IMR-90 (cell line): ENCODE results near the gene PPAN. TPM values are rescaled to one million over a fixed set of nuclear protein-coding genes. Genes with fewer than 3 reads are reported as not detected.

Experiments used
- ATAC-seq: fragments of 200-7000 bp; cut with Tn5 transposase; 2 replicates; pipeline ENCODE4 v1.9.1; 2020; ENCODE audit warnings: low read depth, mild to moderate bottlenecking, moderate library complexity
- BruUV-seq: library from RNA; stranded (reverse); fragments of 400-500 nt; replicated peaks from 2 replicates; lab custom pipeline; 2021; lab: Mats Ljungman, UMichigan
- CTCF ChIA-PET: fragments of 300-600 bp; formaldehyde crosslinking; extraction: SDS; loops from one replicate; lab custom pipeline; 2021; ENCODE audit warnings: antibody characterized with exemption; lab: Yijun Ruan, JAX
- POLR2A ChIA-PET: fragments of 300-600 bp; sonication (Branson Sonifier 250); formaldehyde crosslinking; loops from one replicate; lab custom pipeline; 2022; ENCODE audit warnings: antibody characterized with exemption; ENCODE audit not compliant: unreplicated experiment; lab: Charles Lee
- DNase-seq: peaks from one replicate; pipeline ENCODE4 v3.0.0; 2013
- H2AFZ ChIP-seq: replicated peaks from 2 replicates; pipeline ENCODE3; 2013; ENCODE audit warnings: low read length, mild to moderate bottlenecking; ENCODE audit not compliant: poor library complexity
- H2AK5ac ChIP-seq: 2 replicates; pipeline ENCODE4 v1.6.1; 2013; ENCODE audit warnings: low read depth, low read length, inconsistent platforms
- H2AK9ac ChIP-seq: replicated peaks from 2 replicates; pipeline ENCODE3; 2013; ENCODE audit warnings: mild to moderate bottlenecking, low read depth, low read length, moderate library complexity; ENCODE audit not compliant: poor library complexity
- H2BK120ac ChIP-seq: 2 replicates; pipeline ENCODE4 v1.6.1; 2013; ENCODE audit warnings: low read depth, low read length, inconsistent platforms
- H2BK15ac ChIP-seq: 3 replicates; pipeline ENCODE4 v1.6.1; 2013; ENCODE audit warnings: low read depth, low read length, inconsistent platforms
- H2BK20ac ChIP-seq: 2 replicates; pipeline ENCODE4 v1.6.1; 2013; ENCODE audit warnings: low read depth, mild to moderate bottlenecking, inconsistent platforms, low read length, moderate library complexity
- H2BK5ac ChIP-seq: 2 replicates; pipeline ENCODE4 v1.6.1; 2013; ENCODE audit warnings: mild to moderate bottlenecking, low read depth, low read length, inconsistent platforms; ENCODE audit not compliant: poor library complexity, severe bottlenecking
- H3K14ac ChIP-seq: replicated peaks from 2 replicates; pipeline ENCODE4 v1.6.1; 2013; ENCODE audit warnings: low read depth, low read length, inconsistent platforms
- H3K18ac ChIP-seq: 2 replicates; pipeline ENCODE4 v1.6.1; 2013; ENCODE audit warnings: low read depth, low read length, control low read depth
- H3K23ac ChIP-seq: 2 replicates; pipeline ENCODE4 v1.6.1; 2013; ENCODE audit warnings: low read depth, low read length, inconsistent platforms
- H3K27ac ChIP-seq: 2 replicates; pipeline ENCODE4 v1.5.1; 2013; ENCODE audit warnings: mild to moderate bottlenecking, control low read depth, low read length; ENCODE audit not compliant: insufficient read depth
- H3K27me3 ChIP-seq: 2 replicates; pipeline ENCODE4 v1.6.1; 2013; ENCODE audit warnings: low read length; ENCODE audit not compliant: control insufficient read depth, insufficient read depth
- H3K36me3 ChIP-seq: 2 replicates; pipeline ENCODE4 v1.6.1; 2013; ENCODE audit warnings: low read length, mixed read lengths; ENCODE audit not compliant: control insufficient read depth, insufficient read depth
- H3K4ac ChIP-seq: 2 replicates; pipeline ENCODE4 v1.6.1; 2013; ENCODE audit warnings: low read depth, low read length, inconsistent platforms
- H3K4me1 ChIP-seq: 2 replicates; pipeline ENCODE4 v1.6.1; 2013; ENCODE audit warnings: low read length, mixed read lengths; ENCODE audit not compliant: control insufficient read depth, insufficient read depth
- H3K4me2 ChIP-seq: 2 replicates; pipeline ENCODE4 v1.6.1; 2013; ENCODE audit warnings: low read depth, mild to moderate bottlenecking, control low read depth, low read length, moderate library complexity
- H3K4me3 ChIP-seq: 2 replicates; pipeline ENCODE4 v1.5.1; 2013; ENCODE audit warnings: low read depth, mild to moderate bottlenecking, control low read depth, low read length, moderate library complexity; ENCODE audit not compliant: insufficient read depth
- H3K56ac ChIP-seq: 2 replicates; pipeline ENCODE4 v1.6.1; 2013; ENCODE audit warnings: low read length, inconsistent platforms; ENCODE audit not compliant: insufficient read depth; ENCODE audit errors: extremely low read depth
- H3K79me1 ChIP-seq, 2 experiments: 2 replicates each; pipeline ENCODE4 v1.6.1; 2013; ENCODE audit warnings: low read length in 2 of 2, inconsistent platforms in 1 of 2, low read depth in 1 of 2
- H3K9ac ChIP-seq: 2 replicates; pipeline ENCODE4 v1.6.1; 2013; ENCODE audit warnings: low read depth, low read length, control low read depth
- H3K9me1 ChIP-seq: 2 replicates; pipeline ENCODE4 v1.6.1; 2013; ENCODE audit warnings: low read length, inconsistent platforms; ENCODE audit not compliant: insufficient read depth
- H3K9me3 ChIP-seq: 2 replicates; pipeline ENCODE4 v1.6.1; 2013; ENCODE audit warnings: low read length; ENCODE audit not compliant: control insufficient read depth, insufficient read depth
- H4K20me1 ChIP-seq: 2 replicates; pipeline ENCODE4 v1.6.1; 2013; ENCODE audit warnings: low read length, inconsistent platforms; ENCODE audit not compliant: insufficient read depth
- H4K5ac ChIP-seq: 2 replicates; pipeline ENCODE4 v1.6.1; 2013; ENCODE audit warnings: mild to moderate bottlenecking, low read depth, low read length, control low read depth
- H4K8ac ChIP-seq, 2 experiments: 2 replicates each; pipeline ENCODE4 v1.6.1; 2013; ENCODE audit warnings: low read depth in 2 of 2, low read length in 2 of 2, control low read depth in 1 of 2, inconsistent platforms in 1 of 2
- H4K91ac ChIP-seq: 2 replicates; pipeline ENCODE4 v1.6.1; 2013; ENCODE audit warnings: low read depth, low read length, inconsistent platforms; ENCODE audit not compliant: insufficient read depth
- CEBPB ChIP-seq: IDR thresholded peaks from 2 replicates; pipeline ENCODE4 v1.6.1; 2012; ENCODE audit warnings: low read depth, low read length, improper control_type of control experiment
- CHD1 ChIP-seq: IDR thresholded peaks from 2 replicates; pipeline ENCODE4 v1.6.1; 2012; ENCODE audit warnings: low read depth, low read length, improper control_type of control experiment
- CTCF ChIP-seq: conservative IDR thresholded peaks from 2 replicates; pipeline ENCODE4 v1.5.1; 2012; ENCODE audit warnings: mild to moderate bottlenecking, low read depth, low read length, improper control_type of control experiment
- ELK1 ChIP-seq: fragments of 150-350 bp; IDR thresholded peaks from 2 replicates; pipeline ENCODE4 v1.6.1; 2016; ENCODE audit warnings: low read depth, mild to moderate bottlenecking, low read length, moderate library complexity, borderline replicate concordance
- FOS ChIP-seq: fragments of 150-350 bp; IDR thresholded peaks from 2 replicates; pipeline ENCODE4 v1.6.1; 2016; ENCODE audit warnings: low read depth, low read length
- MAFK ChIP-seq: IDR thresholded peaks from 2 replicates; pipeline ENCODE4 v1.6.1; 2012; ENCODE audit warnings: low read depth, low read length, improper control_type of control experiment
- MXI1 ChIP-seq: IDR thresholded peaks from 2 replicates; pipeline ENCODE4 v1.6.1; 2012; ENCODE audit warnings: low read depth, mild to moderate bottlenecking, low read length, moderate library complexity, borderline replicate concordance
- NFE2L2 ChIP-seq: fragments of 150-350 bp; IDR thresholded peaks from 2 replicates; pipeline ENCODE4 v1.6.1; 2016; ENCODE audit warnings: low read depth, mild to moderate bottlenecking, low read length
- POLR2A ChIP-seq: IDR thresholded peaks from 2 replicates; pipeline ENCODE4 v1.6.1; 2012; ENCODE audit warnings: mild to moderate bottlenecking, low read depth, low read length
- RFX5 ChIP-seq: IDR thresholded peaks from 2 replicates; pipeline ENCODE4 v1.8.0; 2012; ENCODE audit warnings: low read depth, mild to moderate bottlenecking, low read length, moderate library complexity
- WGBS, 2 experiments: methylation state at CpG; one replicate each; pipeline versions ENCODE4 v1.1.5 to v1.1.7; 2013; ENCODE audit warnings: missing lambda C conversion rate in 2 of 2; ENCODE audit not compliant: insufficient read length in 1 of 2; ENCODE audit errors: extremely low coverage in 2 of 2; 5-methylcytosine and 5-hydroxymethylcytosine counted together
- dilution Hi-C: fragments of 300-500 bp; cut with HindIII; formaldehyde crosslinking; loops from one replicate; pipeline ENCODE4 v1.14.3; 2018; ENCODE audit warnings: low sequenced_read_pairs; ENCODE audit not compliant: unreplicated experiment
- in situ Hi-C: fragments of 300-500 bp; cut with MboI; formaldehyde crosslinking; loops from 3 replicates; pipeline ENCODE4 v1.14.3; 2019; ENCODE audit warnings: low sequenced_read_pairs, inconsistent platforms, mixed read lengths
- intact Hi-C: fragments of 100-400 bp; cut with micrococcal nuclease; formaldehyde crosslinking; loops from 2 replicates; pipeline ENCODE4 v1.10.0; 2022
- polyA plus RNA-seq, 3 experiments: library from polyadenylated mRNA; depleted of rRNA; stranded (reverse); fragments of >200 nt; gene quantifications; 2 replicates each; pipeline ENCODE4 v1.2.3, GENCODE V29; 2012; ENCODE audit warnings: low replicate concordance in 1 of 3
- total RNA-seq: library from RNA; depleted of rRNA; stranded (reverse); fragments of >200 nt; gene quantifications from 2 replicates; pipeline ENCODE4 v1.2.3, GENCODE V29; 2012

PPAN gene
- total and polyA plus RNA-seq, 2 of the 4 experiments (the other 2 are of a cell fraction), result 24.0 to 41.6 TPM

GRCh38 chr19:10144361-10144760 lies 38.2 kb downstream of the PPAN start:
- Histone ChIP-seq H3K9me1 (no peaks in the 10 kb centered on the region), H2AK5ac (no peak overlapping the region), H3K9me3 (no peaks in the 10 kb centered on the region), H4K91ac (no peak overlapping the region), H4K8ac (no peak overlapping the region), H2AK9ac (no peak overlapping the region), H3K9ac (no peak overlapping the region), H4K5ac (no peak overlapping the region), H3K79me1 (peaks cover 16 to 24% of the 10 kb centered on the region in 2 experiments), H2BK20ac (no peak overlapping the region), H2AFZ (no peak overlapping the region), H2BK15ac (no peak overlapping the region), H3K23ac (no peak overlapping the region), H3K4me2 (no peak overlapping the region), H3K56ac (no peak overlapping the region), H3K18ac (no peak overlapping the region), H3K4me3 (no peak overlapping the region), H3K4ac (no peak overlapping the region), H3K14ac (no peak overlapping the region), H2BK120ac (no peak overlapping the region), H3K27ac (no peak overlapping the region), H3K27me3 (no peaks in the 10 kb centered on the region), H4K20me1 (peaks cover 4% of the 10 kb centered on the region; the same call in 1 of the 2 replicates), H3K4me1 (no peaks in the 10 kb centered on the region), H2BK5ac (no peak overlapping the region), H3K36me3 (peaks cover 73% of the 10 kb centered on the region)
- intact Hi-C loops, result no loop called here
- WGBS, 2 experiments, result 92% methylated on average over 5 of the region's 10 CpGs; no CpG with 5 or more reads in 1 of the 2 experiments
- DNase-seq, result no peak
- no TSS peak for BruUV-seq
- CTCF ChIA-PET, result no interaction called here
- in situ Hi-C loops, result no loop called here
- ATAC-seq, result no peak
- dilution Hi-C loops, result no loop called here
- POLR2A ChIA-PET, result no interaction called here
- TF ChIP-seq FOS (no peak), CTCF (no peak), ELK1 (no peak), RFX5 (no peak), MAFK (no peak), CEBPB (no peak), NFE2L2 (no peak), MXI1 (no peak), POLR2A (no peak), CHD1 (no peak)
